Endothelial cell (in vitro differentiated cells): Measurements from ENCODE around the gene SLC1A1. TPM values are rescaled to one million over a fixed set of nuclear protein-coding genes. Genes with fewer than 3 reads are reported as not detected.

Experiments used
- DNase-seq: peaks from one replicate; pipeline ENCODE4 v3.0.0; 2021; ENCODE audit warnings: low spot score
- H3K27ac Mint-ChIP-seq: one replicate; pipeline ENCODE4 v1.8.0; 2021; ENCODE audit warnings: mixed read lengths, inconsistent platforms; ENCODE audit not compliant: unreplicated experiment
- H3K27me3 Mint-ChIP-seq: one replicate; pipeline ENCODE4 v1.8.0; 2021; ENCODE audit warnings: mild to moderate bottlenecking, moderate library complexity, mixed read lengths, inconsistent platforms; ENCODE audit not compliant: unreplicated experiment
- H3K36me3 Mint-ChIP-seq: one replicate; pipeline ENCODE4 v1.8.0; 2021; ENCODE audit warnings: mild to moderate bottlenecking, low read depth, mixed read lengths, inconsistent platforms; ENCODE audit not compliant: unreplicated experiment
- H3K4me1 Mint-ChIP-seq: one replicate; pipeline ENCODE4 v1.8.0; 2021; ENCODE audit warnings: mild to moderate bottlenecking, mixed read lengths, inconsistent platforms; ENCODE audit not compliant: unreplicated experiment
- H3K4me3 Mint-ChIP-seq: one replicate; pipeline ENCODE4 v1.8.0; 2021; ENCODE audit warnings: mild to moderate bottlenecking, mixed read lengths, inconsistent platforms; ENCODE audit not compliant: unreplicated experiment
- H3K9me3 Mint-ChIP-seq: one replicate; pipeline ENCODE4 v1.8.0; 2021; ENCODE audit warnings: mixed read lengths, inconsistent platforms; ENCODE audit not compliant: unreplicated experiment
- CTCF ChIP-seq: fragments of 200-600 bp; sonication (generic); IDR thresholded peaks from one replicate; pipeline ENCODE4 v1.5.0; 2021; ENCODE audit warnings: antibody characterized with exemption; ENCODE audit not compliant: unreplicated experiment
- total RNA-seq: library from RNA; stranded (reverse); fragmentation: NEBNext Ultra II Directional; extraction: Animal tissue kit (Norgen Biotek cat#: 25700); gene quantifications from one replicate; pipeline ENCODE4 v1.2.1, GENCODE V29; 2021; ENCODE audit not compliant: unreplicated experiment

The SLC1A1 gene
- total RNA-seq, 1 donor from 2014 or later, result 2.2 TPM

GRCh38 chr9:4559261-4560182 is 69.3 kb downstream of the SLC1A1 start:
- H3K9me3 Mint-ChIP-seq, result no peaks in the 10 kb centered on the region
- H3K36me3 Mint-ChIP-seq, result peaks cover 5% of the 10 kb centered on the region
- H3K4me1 Mint-ChIP-seq, result peaks cover 14% of the 10 kb centered on the region
- TF ChIP-seq CTCF, result no peak
- H3K27me3 Mint-ChIP-seq, result no peaks in the 10 kb centered on the region
- DNase-seq, result no peak
- H3K4me3 Mint-ChIP-seq, result no peak overlapping the region
- no peak overlapping the region for H3K27ac Mint-ChIP-seq

DNA sequence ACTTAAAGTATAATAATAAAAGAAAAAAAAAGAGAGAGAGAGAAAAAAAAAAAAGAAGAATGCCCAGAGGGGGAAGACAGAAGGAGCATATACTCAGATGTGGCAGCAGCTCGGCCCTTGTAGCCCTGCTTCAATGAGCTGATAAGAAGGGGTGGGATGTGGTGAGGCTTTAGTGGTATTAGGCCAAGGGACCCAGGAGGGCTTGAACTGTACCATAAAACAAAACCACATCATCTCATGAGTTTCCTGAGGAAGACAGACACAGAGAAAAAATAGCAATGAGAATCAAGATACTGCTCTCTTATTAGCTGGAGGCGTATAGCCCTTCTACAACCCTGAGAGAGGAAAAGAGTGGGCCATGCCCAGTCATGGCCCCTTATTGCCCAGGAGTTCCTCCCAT is 72.8 kb downstream of the SLC1A1 start:
- H3K9me3 Mint-ChIP-seq, result no peaks in the 10 kb centered on the region
- DNase-seq, result no peak
- peaks cover 19% of the 10 kb centered on the region for H3K4me1 Mint-ChIP-seq
- H3K27ac Mint-ChIP-seq, result no peak overlapping the region
- H3K4me3 Mint-ChIP-seq, result no peak overlapping the region
- peaks cover 3% of the 10 kb centered on the region for H3K27me3 Mint-ChIP-seq
- H3K36me3 Mint-ChIP-seq, result peaks cover 5% of the 10 kb centered on the region
- TF ChIP-seq CTCF, result no peak

DNA sequence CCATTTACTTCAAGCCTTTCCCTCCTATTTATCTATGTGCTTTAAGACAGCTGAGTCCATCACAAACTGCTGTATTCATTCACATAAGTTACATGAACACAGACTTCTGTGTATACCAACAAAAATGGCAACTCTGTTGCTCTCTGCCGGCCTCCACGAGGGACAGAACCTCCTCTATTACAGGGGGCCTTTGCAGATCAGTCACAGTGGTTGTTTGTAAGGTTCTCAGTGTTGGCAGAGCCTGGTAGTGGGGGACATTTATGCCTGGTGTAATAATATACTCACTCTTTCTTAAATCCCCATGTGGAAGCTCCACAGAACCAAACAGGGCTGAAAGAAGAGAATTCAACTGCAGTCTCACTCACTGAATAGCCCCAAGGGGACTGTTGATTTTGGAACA is 76.5 kb downstream of the SLC1A1 start:
- no peak for DNase-seq
- Mint-ChIP-seq H3K9me3 (no peaks in the 10 kb centered on the region), H3K27me3 (peaks cover 3% of the 10 kb centered on the region), H3K4me3 (no peak overlapping the region), H3K27ac (peak overlapping the region; percentile 40), H3K36me3 (peaks cover 5% of the 10 kb centered on the region), H3K4me1 (peaks cover 15% of the 10 kb centered on the region)
- no peak for TF ChIP-seq CTCF

GRCh38 chr9:4567601-4568000 is 77.3 kb downstream of the SLC1A1 start:
- peaks cover 3% of the 10 kb centered on the region for H3K27me3 Mint-ChIP-seq
- no peak overlapping the region for H3K4me3 Mint-ChIP-seq
- H3K27ac Mint-ChIP-seq, result peak overlapping the region; percentile 78
- no peak for TF ChIP-seq CTCF
- H3K4me1 Mint-ChIP-seq, result peaks cover 19% of the 10 kb centered on the region
- no peaks in the 10 kb centered on the region for H3K9me3 Mint-ChIP-seq
- DNase-seq, result no peak
- H3K36me3 Mint-ChIP-seq, result peaks cover 5% of the 10 kb centered on the region

- no peaks in the 10 kb centered on the region for H3K36me3 Mint-ChIP-seq
- peaks cover 19% of the 10 kb centered on the region for H3K4me1 Mint-ChIP-seq
These were observed 78.8 kb downstream of the SLC1A1 start for GRCh38 chr9:4569101-4569500.

More at GRCh38 chr9:4569101-4569500, 78.8 kb downstream of the SLC1A1 start:
- no peak for TF ChIP-seq CTCF
- H3K9me3 Mint-ChIP-seq, result no peaks in the 10 kb centered on the region
- no peak for DNase-seq
- H3K4me3 Mint-ChIP-seq, result no peak overlapping the region
- no peak overlapping the region for H3K27ac Mint-ChIP-seq
- peaks cover 3% of the 10 kb centered on the region for H3K27me3 Mint-ChIP-seq
